NCI-H1930 (cell line): Measurements from ENCODE around the gene BDKRB1.
"Not testable (repeated sequence)": the region's sequence is repeated elsewhere in the genome, so short reads cannot be mapped to it uniquely, and the experiment has no call there.

Source experiments
- DNase-seq, 2 experiments: peaks; one replicate each; lab custom pipeline; 2025; lab: John Stamatoyannopoulos, UW

The BDKRB1 gene

DNA sequence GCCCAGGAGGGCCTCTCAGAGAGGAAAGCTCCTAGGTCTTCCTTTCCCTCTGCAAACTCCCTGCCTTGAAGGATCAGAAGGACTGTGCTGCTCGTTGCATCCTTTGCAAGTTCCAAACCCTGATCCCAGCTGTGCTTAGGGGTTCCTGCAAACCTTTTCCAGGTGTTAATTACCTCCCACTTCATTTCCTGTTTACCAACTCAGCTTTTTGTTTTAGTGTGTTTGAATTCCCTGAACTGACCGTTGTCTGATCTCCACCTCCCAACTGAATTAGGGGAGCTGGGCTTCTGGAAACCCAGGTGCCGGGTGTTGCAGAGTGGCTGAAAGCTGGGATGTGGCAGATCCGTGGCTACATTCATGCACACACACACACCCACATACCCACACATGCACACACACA is 20.6 kb upstream of the BDKRB1 start:
- DNase-seq = no peak

DNA sequence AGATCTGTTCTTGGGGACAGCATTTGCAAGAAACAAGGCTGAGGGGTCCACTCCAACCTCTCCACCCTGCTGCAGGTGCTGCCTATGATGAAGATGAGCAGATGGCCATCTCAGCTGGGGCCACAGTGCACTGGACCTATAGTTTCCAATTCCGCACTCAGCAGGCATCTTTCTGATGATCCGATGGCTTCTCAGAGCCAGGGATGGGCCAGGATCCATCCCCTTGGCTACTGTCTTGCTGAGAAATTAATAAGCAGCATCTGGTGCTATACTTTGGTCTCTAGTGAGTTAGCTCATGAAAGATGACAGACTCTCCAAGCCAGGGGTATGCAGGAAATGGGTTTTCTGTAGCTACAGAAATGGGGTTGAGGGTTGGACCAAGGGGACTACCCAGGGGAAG is 18.4 kb upstream of the BDKRB1 start:
- DNase-seq = no peak

DNA sequence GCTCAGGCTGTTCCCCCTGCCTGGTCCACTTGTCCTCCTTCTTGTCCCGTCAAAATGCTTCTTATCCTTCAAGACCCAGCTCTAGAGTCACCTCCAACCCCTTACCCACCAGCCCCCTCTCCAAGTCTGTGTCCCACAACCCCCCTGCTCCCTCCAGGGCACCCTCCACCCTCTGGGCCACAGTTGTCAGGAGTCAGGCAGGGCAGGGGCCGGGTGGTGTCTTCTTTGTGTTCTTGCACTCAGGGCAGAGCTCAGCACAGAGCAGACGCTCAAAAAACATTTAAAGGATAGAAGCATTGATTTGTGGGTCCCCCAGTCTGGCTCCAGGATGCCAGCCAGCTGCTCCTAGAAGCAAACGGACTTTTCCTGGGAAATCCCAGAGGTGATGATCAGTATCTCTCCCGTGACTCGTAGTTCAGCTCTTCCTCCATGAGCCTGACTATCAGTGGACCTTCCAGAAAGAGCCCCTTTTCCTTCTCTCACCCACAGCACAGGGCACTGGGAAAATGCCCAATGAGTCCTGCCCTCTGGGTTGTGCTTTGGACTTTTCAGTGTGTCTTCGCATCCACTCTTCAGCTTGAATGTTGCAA is 17.2 kb upstream of the BDKRB1 start:
- no peak for DNase-seq

DNA sequence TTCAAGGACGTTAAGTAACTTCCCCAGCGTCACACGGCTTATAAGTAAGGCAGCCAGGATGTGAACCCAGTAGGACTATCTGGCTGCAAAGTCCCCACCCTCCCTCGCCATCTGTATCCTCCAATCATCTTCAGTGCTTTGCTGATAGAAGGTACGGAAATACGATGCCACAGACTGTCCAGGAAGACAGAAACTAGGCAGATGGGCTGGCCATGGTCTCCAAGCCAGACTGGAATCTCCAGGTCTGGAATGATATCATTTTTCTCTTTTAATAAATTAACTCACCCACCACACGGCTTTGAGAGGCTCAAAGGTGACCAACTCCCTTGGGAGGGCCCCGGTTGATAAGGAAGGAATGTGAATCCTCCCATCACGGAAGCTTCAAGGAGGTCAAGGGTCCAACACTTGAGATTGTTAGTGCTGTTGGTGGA is 16.3 kb upstream of the BDKRB1 start:
- DNase-seq = no peak

DNA sequence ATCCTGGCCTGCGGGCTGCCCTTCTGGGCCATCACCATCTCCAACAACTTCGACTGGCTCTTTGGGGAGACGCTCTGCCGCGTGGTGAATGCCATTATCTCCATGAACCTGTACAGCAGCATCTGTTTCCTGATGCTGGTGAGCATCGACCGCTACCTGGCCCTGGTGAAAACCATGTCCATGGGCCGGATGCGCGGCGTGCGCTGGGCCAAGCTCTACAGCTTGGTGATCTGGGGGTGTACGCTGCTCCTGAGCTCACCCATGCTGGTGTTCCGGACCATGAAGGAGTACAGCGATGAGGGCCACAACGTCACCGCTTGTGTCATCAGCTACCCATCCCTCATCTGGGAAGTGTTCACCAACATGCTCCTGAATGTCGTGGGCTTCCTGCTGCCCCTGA is 15.4 kb upstream of the BDKRB1 start:
- DNase-seq = no peak

DNA sequence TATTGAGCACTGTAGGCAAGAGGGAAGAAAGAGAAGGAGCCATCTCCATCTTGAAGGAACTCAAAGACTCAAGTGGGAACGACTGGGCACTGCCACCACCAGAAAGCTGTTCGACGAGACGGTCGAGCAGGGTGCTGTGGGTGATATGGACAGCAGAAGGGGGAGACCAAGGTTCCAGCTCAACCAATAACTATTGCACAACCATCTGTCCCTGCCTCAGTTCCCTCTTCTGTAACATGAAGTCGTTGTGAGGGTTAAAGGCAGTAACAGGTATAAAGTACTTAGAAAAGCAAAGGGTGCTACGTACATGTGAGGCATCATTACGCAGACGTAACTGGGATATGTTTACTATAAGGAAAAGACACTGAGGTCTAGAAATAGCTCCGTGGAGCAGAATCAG is 13.9 kb upstream of the BDKRB1 start:
- no peak for DNase-seq

DNA sequence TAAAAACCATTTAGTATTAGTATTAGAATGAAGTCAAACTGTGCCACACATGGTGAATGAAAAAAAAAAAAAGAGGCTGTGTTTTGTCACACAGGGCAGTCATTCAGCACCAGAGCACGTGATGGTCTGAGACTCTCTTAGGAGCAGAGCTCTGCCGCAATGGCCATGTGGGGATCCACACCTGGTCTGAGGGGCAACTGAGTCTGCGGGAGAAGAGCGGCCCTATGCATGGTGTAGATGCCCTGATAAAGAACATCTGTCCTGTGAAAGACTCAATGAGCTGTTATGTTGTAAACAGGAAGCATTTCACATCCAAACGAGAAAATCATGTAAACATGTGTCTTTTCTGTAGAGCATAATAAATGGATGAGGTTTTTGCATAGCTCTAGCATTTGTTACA is 12.2 kb upstream of the BDKRB1 start:
- DNase-seq = no peak

DNA sequence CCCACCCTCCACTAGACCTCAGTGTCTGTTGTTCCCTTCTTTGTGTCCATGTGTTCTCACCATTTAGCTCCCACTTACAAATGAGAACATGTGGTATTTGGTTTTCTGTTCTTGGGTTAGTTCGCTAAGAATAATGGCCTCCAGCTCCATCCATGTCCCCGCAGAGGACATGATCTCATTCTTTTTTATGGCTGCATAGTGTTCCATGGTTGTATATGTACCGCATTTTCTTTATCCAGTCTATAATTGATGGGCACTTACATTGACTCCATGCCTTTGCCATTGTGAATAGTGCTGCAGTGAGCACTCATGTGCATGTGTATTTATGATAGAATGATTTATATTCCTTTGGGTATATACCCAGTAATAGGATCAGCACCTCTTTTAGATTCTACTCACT is 10.9 kb upstream of the BDKRB1 start:
- DNase-seq = not testable (repeated sequence)

DNA sequence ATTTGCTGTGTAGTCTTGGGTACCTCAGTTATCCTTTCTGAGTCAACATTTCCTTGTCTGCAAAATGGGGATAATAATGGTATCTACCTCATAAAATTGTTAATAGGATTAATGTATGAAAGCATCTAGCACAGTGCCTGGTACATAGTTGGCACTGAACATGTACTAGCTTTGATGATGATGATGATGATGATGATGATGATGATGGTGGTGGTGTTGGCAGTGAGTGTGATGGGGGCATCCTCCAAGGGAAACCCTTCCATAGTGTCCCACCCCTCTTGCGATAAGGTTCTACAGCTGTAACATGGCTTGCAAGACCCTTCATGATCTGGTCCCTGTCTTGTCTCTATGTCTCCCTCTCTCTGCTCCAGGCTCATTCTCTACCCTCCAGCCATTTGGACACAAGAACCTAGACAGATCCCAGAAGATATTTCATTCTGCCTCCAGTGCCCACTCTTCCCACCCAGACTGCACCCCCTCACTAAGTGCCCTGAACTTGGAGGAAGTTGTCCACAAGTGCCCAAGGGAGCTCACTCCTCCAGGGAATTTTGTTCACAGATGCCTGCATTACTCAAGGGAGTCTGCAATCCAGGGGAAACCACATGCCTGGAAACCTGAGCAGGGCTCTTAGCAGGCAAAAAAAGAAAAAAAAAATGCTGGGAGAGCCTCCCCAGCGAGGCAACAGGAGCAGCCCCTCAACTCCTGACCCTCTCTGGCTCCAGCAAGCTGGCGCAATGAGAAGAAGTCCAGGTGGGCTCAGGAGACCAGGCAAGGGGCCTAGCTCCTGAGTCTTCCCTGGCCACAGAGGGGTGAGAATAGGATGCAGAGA is 10.1 kb upstream of the BDKRB1 start:
- DNase-seq = no peak

DNA sequence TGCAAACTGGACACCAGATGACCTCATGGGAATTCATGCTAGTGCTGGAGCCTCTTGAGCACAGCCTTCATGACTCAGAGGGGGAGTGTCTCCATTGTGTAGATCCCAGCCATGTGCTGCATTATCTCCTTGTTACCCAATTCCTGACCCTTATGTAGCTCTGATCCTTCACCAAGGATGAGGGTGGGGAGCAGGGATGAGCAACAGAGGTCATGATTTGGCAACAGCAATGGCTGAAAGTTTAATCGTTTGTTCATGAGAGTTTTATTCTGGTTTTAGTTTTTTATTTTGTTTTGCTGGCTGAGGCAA is 9.5 kb upstream of the BDKRB1 start:
- no peak for DNase-seq

DNA sequence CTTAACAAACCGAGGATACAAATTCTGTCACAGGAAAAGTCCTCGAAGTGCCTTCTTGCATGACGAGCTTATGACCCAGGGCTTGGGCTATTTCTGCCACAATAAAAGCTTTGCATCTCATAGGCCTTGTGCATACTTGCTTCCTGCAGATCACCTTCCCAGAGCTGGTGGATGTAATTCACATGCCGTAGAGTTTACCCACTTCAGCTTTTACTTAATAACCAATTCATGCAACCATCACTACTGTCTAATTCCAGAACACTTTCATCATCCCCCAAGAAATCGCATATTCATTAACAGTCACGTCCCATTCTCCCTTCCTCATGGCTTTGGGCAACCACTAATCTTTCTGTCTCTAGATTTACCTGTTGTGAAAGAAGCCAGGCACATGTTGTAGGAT is 9.0 kb upstream of the BDKRB1 start:
- no peak for DNase-seq

DNA sequence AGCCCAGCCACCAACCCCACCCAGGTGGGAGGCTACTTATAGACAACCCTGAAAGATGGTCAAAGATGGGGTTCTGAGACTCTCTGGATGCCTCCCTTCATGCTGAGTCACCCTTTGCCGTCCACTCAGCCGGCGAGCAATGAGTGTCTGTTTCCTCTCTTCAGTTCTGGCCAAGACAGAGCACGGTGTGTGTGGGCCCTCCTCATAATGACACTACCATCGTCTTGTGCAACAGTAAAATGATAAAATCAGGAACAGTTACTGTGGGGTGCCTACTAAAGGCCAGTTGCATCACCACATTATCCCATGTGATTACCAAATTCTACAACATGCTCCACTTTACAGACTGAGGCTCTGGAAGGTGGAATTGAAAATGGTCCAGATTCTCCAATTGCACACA is 7.0 kb upstream of the BDKRB1 start:
- DNase-seq = no peak

DNA sequence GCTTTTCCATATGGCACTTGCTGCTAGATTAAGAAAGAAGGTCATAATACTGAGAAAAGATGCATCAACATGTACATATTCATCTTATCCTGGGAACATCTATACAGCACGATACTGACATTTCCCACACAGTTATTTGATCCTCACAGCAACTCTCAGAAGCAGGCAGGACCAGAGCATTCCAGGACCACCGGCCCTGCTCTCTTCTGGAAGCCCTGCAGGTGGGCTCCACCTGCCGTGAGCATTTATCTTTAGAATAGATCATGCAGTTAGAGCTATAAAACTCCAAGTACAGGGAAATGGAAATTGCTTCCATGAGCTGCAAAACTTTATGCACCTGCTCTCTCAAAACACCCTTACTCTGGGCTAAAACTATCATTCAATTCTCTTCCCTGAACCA is 5.5 kb upstream of the BDKRB1 start:
- DNase-seq = no peak

DNA sequence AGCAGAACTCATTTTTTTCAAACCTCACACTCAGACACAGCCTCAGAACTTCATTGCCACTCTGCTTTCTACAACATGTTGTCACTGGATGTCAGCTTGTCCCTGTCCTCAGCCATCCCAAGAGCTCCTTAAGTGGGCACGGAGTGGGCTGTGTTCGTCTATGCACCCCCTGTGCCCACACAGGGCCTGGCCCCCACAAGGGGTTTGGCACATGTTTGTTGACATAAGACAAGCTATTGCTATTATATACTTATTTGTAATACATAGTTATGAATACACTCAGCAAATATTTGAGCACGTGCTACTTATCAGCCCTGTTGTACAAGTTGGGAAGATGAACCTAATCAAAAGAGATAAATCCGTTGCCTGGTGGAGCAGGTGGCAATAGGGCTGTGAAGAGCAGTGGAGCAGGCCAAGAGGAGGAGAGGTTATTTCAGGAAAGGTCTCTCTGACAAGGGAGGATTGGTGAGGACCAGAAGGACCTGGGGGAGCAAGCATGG is 4.3 kb upstream of the BDKRB1 start:
- no peak for DNase-seq

DNA sequence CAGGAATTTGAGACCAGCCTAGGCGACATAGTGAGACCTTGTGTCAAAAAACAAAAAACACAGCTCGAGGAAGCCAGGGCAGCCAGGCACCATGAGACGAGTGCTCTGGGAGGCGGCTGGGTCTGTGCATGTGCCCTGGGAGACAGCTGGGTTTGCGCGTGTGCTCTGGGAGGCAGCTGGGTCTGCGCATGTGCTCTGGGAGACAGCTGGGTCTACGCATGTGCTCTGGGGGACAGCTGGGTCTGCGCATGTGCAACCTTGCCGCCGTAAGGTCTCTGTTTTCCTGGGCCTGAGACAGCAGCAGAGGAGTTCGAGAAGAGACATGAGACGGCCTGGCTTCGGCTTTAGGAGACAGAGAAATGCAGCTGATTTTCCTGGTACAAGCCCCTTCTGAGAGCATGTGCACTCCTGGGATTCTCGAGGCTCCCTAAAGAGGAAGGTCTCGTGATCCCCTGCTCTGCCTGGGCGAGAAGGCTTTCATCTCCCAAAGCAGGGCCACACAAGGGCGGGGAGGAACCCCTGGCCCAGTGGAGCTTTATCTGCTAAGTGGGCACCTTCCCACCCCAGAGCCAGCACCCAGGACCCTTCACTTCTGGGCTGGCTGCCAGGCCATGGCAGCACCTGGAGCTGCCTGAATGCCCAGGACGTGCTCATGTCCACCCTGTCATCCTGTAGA is 3.5 kb upstream of the BDKRB1 start:
- no peak for DNase-seq

DNA sequence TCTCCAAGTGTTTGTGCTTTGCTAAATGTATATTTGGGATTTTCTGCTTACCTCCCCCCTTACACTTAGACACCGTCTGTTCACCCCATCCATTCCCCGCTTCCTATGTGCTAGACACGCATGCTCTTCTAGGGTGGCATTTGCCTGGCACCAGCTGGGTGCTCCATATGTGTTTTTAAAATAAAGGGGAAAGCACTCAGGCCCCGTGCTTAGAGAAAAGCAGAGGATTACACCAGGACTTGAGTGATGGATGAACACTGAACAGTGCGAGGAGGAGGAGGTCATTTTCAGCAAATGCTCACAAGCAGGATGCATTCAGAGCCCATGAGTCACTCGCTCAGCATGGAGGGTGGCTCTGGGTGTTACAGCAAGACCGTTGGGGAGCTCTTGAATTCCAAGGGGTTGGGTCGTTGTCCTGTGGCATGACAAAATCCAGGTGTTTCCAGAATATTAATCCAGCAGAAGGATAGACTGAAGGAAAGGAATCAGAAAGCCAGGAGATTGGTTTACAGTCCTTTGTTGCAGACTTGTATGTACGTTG is 2.9 kb upstream of the BDKRB1 start:
- DNase-seq = no peak

DNA sequence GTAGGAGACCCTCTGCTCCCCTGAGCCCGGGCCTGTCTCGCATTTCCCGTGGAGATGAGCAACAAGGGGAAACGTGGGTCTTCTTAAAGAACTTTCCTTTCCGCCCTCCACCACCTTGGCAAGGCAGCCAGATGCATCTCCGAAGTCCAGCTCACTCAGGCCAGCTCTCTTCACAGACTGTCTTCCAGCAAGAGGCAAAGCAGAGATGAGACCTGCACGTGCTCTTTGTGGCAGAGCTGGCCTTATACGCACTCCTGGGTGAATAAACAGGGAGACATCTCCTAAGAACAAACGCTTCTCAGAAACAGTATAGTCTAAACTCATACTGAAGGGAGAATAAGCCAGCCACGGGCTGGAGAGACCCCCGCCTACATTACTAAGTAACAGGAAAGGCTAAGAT is 1.3 kb upstream of the BDKRB1 start:
- DNase-seq = no peak

DNA sequence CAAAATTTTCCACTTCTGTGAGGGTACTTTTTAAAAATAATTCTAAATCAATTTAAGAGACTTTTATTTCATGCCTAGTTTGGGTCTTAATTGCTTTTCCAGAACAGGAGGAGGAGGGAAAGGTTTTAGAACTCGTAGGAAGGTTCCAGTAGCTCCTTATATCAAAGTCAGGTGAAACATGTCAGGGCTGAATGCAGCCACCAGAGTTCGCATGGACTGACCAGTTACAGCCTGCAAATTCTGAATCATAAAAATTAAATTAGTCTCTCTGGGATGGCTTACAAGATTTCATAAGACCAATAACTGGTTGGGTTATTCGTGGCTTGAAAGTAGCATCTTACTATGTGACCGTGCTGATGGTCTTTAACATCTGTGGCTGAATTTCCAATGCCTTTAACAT is 397 bp downstream of the BDKRB1 start:
- DNase-seq = no peak

DNA sequence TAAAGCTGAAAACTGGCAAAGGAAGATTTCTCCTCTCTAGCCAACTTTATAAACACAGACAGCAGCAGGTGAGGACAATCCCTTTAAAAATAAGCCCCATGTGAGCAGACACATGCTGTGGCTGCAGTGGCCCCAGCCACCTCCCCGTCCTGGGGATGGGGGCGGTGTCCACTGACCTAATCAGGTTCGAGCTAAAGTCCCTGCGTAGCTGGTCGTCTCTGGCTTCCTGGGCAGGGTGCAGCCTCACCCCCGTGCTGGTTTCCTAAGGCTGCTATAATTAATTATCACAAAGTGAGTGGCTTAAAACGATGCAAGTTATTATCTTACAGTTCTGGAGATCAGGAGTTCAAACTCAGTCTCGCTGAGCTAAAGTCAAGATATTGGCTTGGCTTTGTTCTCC is 1.0 kb downstream of the BDKRB1 start:
- DNase-seq = no peak

DNA sequence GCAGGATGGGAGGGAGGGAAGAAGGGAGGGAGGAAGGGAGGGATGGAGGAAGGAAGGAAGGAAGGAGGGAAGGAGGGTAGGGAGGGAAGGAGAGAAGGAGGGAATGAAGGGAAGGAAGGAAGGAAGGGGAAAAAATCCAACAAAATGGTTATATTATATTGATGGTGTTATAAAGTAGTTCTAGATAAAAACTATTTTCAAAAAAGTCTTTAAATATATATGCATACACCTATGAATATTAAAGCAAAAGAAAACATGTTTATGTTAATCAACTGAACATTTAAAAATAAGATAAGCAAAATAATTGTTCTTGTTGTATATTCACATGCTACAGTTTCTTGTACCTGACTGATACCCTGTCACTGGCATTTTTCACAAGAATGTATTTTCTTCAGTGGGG is 1.9 kb downstream of the BDKRB1 start:
- no peak for DNase-seq

DNA sequence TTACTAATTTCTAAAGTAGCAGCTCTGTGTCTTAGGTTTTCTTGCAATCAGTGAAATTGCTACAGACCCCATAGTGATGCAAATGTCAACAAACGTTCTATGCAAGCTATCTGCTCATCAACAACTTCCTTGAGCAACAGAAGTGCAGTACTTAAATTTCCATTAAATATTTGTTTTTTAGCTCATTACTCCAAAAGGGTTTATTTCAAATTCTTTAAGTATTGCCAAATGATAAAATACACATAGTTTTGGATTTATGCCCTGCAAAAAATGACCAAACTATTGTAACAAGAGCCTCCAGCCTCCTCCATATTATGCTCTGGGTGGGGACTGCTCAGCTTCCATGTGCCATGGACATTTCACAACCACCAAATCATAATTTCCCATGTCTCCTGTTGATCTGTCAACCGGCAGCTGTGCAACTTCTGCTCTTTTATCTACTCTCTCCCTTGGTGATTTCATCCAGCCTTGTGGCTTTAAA is 4.4 kb downstream of the BDKRB1 start:
- DNase-seq = no peak

DNA sequence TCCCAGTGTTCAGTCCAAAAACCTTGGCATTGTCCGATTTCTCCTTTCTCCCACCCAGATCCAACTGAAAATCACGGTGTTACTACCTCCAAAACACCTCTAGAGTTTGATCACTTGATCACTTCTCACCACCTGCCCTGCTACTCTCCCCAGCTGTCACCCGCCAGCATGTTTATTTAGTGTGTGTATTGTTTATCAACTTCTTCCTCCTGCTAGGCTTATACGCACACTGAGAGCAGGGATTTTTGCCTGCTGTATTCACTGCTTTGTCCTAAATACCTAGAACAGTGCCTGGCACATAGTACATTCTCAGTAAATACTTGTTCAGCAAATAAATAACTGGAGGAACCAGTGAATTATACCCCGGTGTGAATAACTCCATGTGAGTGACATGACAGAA is 5.0 kb downstream of the BDKRB1 start:
- DNase-seq = no peak
